HepG2 (cell line): ENCODE results near the gene HSPB6. TPM values are rescaled to one million over a fixed set of nuclear protein-coding genes. Genes with fewer than 3 reads are reported as not detected.
A peak's percentile ranks its signal among the peaks of the same experiment; 100 is the strongest.

Experiments
- ATF1 ChIP-seq: IDR thresholded peaks from 2 replicates; pipeline ENCODE4 v1.6.1; 2016; ENCODE audit warnings: mild to moderate bottlenecking, control low read depth
- FOXA1 ChIP-seq, 2 experiments: fragments of 450-650 bp in 1 of 2; sonication (generic) in 1 of 2; formaldehyde crosslinking in 1 of 2; IDR thresholded peaks; 2 replicates each; pipeline versions ENCODE4 v1.4.0 to v1.6.1; 2016 to 2020; ENCODE audit warnings: missing genetic modification reagents in 1 of 2
- MAZ ChIP-seq, 2 experiments: sonication (generic) in 1 of 2; formaldehyde crosslinking in 1 of 2; IDR thresholded peaks; 2 replicates each; pipeline versions ENCODE4 v1.5.0 to v1.6.1; 2012 to 2020; ENCODE audit warnings: low read depth in 2 of 2, mild to moderate bottlenecking in 2 of 2, borderline replicate concordance in 1 of 2, improper control_type of control experiment in 1 of 2, low read length in 1 of 2, missing genetic modification reagents in 1 of 2, moderate library complexity in 1 of 2
- MTERF4 ChIP-seq: sonication (generic); formaldehyde crosslinking; IDR thresholded peaks from 2 replicates; pipeline ENCODE4 v1.8.0; 2023; ENCODE audit warnings: mild to moderate bottlenecking, missing genetic modification reagents
- NR2F6 ChIP-seq, 2 experiments: IDR thresholded peaks; 2 replicates each; pipeline ENCODE4 v1.6.1; 2016; ENCODE audit warnings: antibody characterized with exemption in 1 of 2, mild to moderate bottlenecking in 1 of 2
- TBL1XR1 ChIP-seq: fragments of 150-350 bp; IDR thresholded peaks from 2 replicates; pipeline ENCODE4 v1.6.1; 2014; ENCODE audit warnings: borderline replicate concordance, low read length; ENCODE audit not compliant: partially characterized antibody
- TEAD2 ChIP-seq: sonication (generic); formaldehyde crosslinking; IDR thresholded peaks from 2 replicates; pipeline ENCODE4 v1.9.0; 2021; ENCODE audit warnings: missing genetic modification reagents
- TRIM24 ChIP-seq: sonication (generic); formaldehyde crosslinking; IDR thresholded peaks from 2 replicates; pipeline ENCODE4 v1.8.0; 2022; ENCODE audit warnings: mild to moderate bottlenecking, missing genetic modification reagents
- ZNF260 ChIP-seq: sonication (generic); formaldehyde crosslinking; IDR thresholded peaks from 2 replicates; pipeline ENCODE4 v1.4.0; 2020; ENCODE audit warnings: missing genetic modification reagents, low read depth, mild to moderate bottlenecking, borderline replicate concordance
- polyA plus RNA-seq, 8 experiments: library from polyadenylated mRNA; depleted of rRNA in 3 of 8; stranded (reverse) in 7 of 8; unstranded in 1 of 8; fragments of >200 nt; fragmentation: Illumina TruSeq in 4 of 8; extraction: Trizol in 4 of 8; gene quantifications; 2 replicates each; pipeline versions ENCODE4 v1.2.1 to v1.2.3, GENCODE V29; 2011 to 2016; ENCODE audit warnings: low read depth in 4 of 8, missing spikeins in 1 of 8, mixed read lengths in 1 of 8; ENCODE audit not compliant: insufficient read depth in 1 of 8
- total RNA-seq, 5 experiments: library from RNA; depleted of rRNA; stranded (reverse); fragments of >200 nt; fragmentation: Illumina TruSeq; extraction: Trizol; gene quantifications; 2 replicates each; pipeline ENCODE4 v1.2.3, GENCODE V29; 2016; ENCODE audit warnings: low read depth in 1 of 5
- TF ChIP-seq, protein P1 (sequence below): sonication (generic); formaldehyde crosslinking; IDR thresholded peaks from 2 replicates; pipeline ENCODE4 v1.4.0; 2020; ENCODE audit warnings: mild to moderate bottlenecking, missing genetic modification reagents
- TF ChIP-seq, protein P2 (sequence below): sonication (generic); formaldehyde crosslinking; IDR thresholded peaks from 2 replicates; pipeline ENCODE4 v1.8.0; 2022; ENCODE audit warnings: mild to moderate bottlenecking, missing genetic modification reagents; ENCODE audit not compliant: insufficient replicate concordance
- TF ChIP-seq, protein P3 (sequence below): sonication (generic); formaldehyde crosslinking; IDR thresholded peaks from 2 replicates; pipeline ENCODE4 v1.5.0; 2020; ENCODE audit warnings: mild to moderate bottlenecking, missing genetic modification reagents, moderate library complexity
- TF ChIP-seq, protein P4 (sequence below): sonication (generic); formaldehyde crosslinking; IDR thresholded peaks from 2 replicates; pipeline ENCODE4 v1.8.0; 2022; ENCODE audit warnings: missing genetic modification reagents, mild to moderate bottlenecking, borderline replicate concordance

The HSPB6 gene
- total and polyA plus RNA-seq, 2 of the 13 experiments (the other 11 are each of a cell fraction or from before 2014, with no cell fraction given): 0.18 TPM; not detected in 1

DNA sequence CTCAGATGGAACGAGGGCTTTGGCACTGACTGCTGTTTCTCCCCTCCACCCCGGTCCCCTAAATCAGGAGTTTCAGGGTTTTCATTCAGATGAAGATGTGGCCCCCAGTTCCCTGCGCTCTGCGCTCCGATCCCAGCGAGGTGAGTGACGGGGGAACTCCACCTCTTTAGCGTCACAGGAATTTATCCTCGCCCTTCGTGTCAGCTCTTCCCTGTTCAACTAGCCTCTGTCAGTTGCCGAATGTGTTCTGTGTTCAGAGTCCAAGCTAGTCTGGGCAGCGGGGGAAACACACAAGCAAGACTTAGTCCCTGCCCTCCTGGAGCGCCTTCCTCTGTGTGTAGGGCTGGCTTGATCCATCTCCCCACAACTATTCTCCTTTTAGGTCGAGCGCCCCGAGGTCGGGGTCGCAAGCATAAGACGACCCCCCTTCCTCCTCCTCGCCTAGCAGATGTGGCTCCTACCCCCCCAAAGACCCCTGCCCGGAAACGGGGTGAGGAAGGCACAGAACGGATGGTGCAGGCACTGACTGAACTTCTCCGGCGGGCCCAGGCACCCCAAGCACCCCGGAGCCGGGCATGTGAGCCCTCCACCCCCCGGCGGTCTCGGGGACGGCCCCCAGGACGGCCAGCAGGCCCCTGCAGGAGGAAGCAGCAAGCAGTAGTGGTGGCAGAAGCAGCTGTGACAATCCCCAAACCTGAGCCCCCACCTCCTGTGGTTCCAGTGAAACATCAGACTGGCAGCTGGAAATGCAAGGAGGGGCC, 37.2 kb downstream of the HSPB6 start (continued):
- TF ChIP-seq, protein P1, sequence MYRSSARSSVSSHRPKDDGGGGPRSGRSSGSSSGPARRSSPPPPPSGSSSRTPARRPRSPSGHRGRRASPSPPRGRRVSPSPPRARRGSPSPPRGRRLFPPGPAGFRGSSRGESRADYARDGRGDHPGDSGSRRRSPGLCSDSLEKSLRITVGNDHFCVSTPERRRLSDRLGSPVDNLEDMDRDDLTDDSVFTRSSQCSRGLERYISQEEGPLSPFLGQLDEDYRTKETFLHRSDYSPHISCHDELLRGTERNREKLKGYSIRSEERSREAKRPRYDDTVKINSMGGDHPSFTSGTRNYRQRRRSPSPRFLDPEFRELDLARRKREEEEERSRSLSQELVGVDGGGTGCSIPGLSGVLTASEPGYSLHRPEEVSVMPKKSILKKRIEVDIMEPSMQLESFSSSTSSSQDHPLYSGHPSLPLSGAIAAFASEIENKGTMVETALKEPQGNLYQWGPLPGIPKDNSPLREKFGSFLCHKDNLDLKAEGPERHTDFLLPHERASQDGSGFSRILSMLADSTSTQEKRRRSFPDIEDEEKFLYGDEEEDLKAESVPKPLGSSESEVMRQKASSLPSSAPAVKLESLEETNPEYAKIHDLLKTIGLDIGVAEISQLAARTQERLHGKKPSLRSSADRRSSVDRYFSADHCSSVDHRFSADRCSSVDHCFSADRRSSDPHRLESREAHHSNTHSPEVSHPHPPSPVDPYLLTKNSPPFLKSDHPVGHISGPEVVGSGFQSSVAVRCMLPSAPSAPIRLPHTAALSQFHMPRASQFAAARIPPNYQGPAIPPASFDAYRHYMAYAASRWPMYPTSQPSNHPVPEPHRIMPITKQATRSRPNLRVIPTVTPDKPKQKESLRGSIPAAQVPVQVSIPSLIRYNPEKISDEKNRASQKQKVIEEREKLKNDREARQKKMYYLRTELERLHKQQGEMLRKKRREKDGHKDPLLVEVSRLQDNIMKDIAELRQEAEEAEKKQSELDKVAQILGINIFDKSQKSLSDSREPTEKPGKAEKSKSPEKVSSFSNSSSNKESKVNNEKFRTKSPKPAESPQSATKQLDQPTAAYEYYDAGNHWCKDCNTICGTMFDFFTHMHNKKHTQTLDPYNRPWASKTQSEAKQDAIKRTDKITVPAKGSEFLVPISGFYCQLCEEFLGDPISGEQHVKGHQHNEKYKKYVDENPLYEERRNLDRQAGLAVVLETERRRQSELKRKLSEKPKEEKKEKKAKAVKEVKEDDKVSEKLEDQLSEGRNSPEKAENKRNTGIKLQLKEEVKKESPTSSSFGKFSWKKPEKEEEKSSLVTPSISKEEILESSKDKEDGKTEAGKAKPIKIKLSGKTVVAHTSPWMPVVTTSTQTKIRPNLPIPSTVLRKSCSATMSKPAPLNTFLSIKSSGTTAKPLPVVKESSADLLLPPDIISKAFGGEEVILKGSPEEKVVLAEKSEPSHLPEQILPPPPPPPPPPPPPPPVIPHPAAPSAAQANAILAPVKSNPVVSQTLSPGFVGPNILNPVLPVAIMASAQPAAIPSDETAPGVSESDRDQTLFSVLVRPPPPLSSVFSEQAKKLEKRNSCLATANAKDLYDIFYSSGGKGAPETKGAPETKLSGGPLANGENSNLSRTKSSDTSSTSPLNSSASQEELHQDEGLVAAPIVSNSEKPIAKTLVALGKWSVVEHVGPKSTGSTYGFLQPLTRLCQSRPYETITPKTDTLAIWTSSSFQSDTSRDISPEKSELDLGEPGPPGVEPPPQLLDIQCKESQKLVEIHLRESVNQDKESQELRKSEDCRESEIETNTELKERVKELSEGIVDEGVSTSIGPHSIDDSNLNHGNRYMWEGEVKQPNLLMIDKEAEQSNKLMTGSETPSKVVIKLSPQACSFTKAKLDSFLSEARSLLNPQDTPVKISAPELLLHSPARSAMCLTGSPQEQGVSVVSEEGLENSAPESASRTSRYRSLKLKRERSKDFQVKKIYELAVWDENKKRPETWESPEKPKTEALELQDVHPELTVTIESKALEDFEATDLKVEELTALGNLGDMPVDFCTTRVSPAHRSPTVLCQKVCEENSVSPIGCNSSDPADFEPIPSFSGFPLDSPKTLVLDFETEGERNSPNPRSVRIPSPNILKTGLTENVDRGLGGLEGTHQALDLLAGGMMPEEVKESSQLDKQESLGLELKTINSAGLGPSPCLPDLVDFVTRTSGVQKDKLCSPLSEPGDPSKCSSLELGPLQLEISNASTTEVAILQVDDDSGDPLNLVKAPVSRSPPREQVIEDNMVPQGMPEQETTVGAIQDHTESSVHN (CRISPR knock-in tag): no peak
- no peak for TF ChIP-seq TBL1XR1
- TF ChIP-seq TRIM24 (CRISPR knock-in tag): no peak
- TF ChIP-seq MTERF4 (CRISPR knock-in tag): no peak
- TF ChIP-seq TEAD2 (CRISPR knock-in tag): no peak
- 0 out of 2 replicates have a peak, but pooled peaks have one; percentile 38 for TF ChIP-seq MAZ (IDR thresholded peaks at IDR 0.05; ENCODE audit: borderline replicate concordance, low read depth, low read length)
- no peak for TF ChIP-seq MAZ (CRISPR knock-in tag; IDR thresholded peaks at IDR 0.05; ENCODE audit: low read depth)
- TF ChIP-seq, protein P2, sequence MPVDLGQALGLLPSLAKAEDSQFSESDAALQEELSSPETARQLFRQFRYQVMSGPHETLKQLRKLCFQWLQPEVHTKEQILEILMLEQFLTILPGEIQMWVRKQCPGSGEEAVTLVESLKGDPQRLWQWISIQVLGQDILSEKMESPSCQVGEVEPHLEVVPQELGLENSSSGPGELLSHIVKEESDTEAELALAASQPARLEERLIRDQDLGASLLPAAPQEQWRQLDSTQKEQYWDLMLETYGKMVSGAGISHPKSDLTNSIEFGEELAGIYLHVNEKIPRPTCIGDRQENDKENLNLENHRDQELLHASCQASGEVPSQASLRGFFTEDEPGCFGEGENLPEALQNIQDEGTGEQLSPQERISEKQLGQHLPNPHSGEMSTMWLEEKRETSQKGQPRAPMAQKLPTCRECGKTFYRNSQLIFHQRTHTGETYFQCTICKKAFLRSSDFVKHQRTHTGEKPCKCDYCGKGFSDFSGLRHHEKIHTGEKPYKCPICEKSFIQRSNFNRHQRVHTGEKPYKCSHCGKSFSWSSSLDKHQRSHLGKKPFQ (CRISPR knock-in tag): no peak
- TF ChIP-seq FOXA1 (IDR thresholded peaks at IDR 0.05): no peak
- TF ChIP-seq FOXA1 (CRISPR knock-in tag; IDR thresholded peaks at IDR 0.05): no peak
- TF ChIP-seq ATF1: no peak
- no peak for TF ChIP-seq NR2F6 (IDR thresholded peaks at IDR 0.05)
- no peak for TF ChIP-seq NR2F6 (CRISPR knock-in tag; IDR thresholded peaks at IDR 0.05)
- no peak for TF ChIP-seq ZNF260 (CRISPR knock-in tag)
- TF ChIP-seq, protein P3, sequence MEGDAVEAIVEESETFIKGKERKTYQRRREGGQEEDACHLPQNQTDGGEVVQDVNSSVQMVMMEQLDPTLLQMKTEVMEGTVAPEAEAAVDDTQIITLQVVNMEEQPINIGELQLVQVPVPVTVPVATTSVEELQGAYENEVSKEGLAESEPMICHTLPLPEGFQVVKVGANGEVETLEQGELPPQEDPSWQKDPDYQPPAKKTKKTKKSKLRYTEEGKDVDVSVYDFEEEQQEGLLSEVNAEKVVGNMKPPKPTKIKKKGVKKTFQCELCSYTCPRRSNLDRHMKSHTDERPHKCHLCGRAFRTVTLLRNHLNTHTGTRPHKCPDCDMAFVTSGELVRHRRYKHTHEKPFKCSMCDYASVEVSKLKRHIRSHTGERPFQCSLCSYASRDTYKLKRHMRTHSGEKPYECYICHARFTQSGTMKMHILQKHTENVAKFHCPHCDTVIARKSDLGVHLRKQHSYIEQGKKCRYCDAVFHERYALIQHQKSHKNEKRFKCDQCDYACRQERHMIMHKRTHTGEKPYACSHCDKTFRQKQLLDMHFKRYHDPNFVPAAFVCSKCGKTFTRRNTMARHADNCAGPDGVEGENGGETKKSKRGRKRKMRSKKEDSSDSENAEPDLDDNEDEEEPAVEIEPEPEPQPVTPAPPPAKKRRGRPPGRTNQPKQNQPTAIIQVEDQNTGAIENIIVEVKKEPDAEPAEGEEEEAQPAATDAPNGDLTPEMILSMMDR (CRISPR knock-in tag): no peak
- TF ChIP-seq, protein P4, sequence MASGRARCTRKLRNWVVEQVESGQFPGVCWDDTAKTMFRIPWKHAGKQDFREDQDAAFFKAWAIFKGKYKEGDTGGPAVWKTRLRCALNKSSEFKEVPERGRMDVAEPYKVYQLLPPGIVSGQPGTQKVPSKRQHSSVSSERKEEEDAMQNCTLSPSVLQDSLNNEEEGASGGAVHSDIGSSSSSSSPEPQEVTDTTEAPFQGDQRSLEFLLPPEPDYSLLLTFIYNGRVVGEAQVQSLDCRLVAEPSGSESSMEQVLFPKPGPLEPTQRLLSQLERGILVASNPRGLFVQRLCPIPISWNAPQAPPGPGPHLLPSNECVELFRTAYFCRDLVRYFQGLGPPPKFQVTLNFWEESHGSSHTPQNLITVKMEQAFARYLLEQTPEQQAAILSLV: no peak
